Activated T-helper 9 cell treated with anti-CD3 and anti-CD28 coated beads, Interleukin-2, amount 50 U/mL, for 16 hours (primary cell): Measurements from ENCODE around the gene CEP104.

ENCODE experiments used
- DNase-seq: peaks from one replicate; pipeline ENCODE4 v3.0.0-alpha.2; 2020; ENCODE audit warnings: low read depth

The CEP104 gene

GRCh38 chr1:3868464-3869006 lies 11.5 kb upstream of the CEP104 start:
- DNase-seq: no peak

DNA sequence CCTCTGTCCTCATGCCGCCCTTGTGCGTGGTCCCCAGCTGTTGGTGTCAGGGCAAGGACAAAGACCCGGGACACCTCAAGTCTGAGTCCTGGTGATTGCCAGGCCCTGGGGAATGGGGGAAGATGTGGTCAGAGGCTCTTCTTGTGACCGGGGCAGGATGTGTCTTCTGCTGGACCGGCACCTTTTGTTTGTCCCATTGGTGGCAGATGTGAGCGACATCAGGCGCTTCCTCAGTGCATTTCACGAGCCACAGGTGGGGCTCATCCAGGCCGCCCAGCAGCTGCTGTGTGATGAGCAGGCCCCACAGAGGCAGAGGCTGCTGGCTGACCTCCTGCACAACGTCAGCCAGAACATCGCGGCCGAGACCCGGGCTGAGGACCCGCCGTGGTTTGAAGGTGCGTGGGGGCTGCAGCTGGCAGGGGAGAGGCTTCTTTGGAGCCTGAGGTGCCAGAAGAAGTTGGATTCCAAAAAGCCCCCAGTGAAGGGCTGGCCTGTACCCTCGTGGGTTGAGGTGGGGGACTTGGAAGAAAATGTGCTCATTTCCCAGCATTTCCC lies 8.7 kb upstream of the CEP104 start:
- DNase-seq: no peak

DNA sequence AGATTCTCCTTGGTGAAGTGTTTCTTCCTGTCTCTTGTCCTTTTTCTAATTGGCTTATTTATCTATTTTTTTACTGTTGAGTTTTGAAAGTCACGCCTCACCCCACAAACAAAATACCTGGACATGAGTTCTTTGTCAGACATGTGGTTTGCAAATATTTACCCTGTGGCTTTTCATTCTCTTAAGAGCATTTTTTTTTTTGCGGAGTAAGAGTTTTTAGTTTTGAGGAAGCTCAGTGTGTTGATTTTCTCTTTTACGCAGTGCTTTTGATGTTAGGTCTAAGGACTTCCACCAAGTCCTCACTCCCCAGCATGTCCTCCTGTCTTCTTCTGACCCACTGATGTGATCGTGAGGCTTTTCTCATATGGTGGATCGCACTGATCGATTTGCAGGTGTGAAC lies 7.9 kb upstream of the CEP104 start:
- DNase-seq: no peak

GRCh38 chr1:3863231-3863935 lies 6.4 kb upstream of the CEP104 start:
- no peak for DNase-seq

GRCh38 chr1:3858231-3858981 lies 1.4 kb upstream of the CEP104 start:
- DNase-seq: no peak

- DNase-seq: no peak
Observed at GRCh38 chr1:3857791-3858129, 749 bp upstream of the CEP104 start.

DNA sequence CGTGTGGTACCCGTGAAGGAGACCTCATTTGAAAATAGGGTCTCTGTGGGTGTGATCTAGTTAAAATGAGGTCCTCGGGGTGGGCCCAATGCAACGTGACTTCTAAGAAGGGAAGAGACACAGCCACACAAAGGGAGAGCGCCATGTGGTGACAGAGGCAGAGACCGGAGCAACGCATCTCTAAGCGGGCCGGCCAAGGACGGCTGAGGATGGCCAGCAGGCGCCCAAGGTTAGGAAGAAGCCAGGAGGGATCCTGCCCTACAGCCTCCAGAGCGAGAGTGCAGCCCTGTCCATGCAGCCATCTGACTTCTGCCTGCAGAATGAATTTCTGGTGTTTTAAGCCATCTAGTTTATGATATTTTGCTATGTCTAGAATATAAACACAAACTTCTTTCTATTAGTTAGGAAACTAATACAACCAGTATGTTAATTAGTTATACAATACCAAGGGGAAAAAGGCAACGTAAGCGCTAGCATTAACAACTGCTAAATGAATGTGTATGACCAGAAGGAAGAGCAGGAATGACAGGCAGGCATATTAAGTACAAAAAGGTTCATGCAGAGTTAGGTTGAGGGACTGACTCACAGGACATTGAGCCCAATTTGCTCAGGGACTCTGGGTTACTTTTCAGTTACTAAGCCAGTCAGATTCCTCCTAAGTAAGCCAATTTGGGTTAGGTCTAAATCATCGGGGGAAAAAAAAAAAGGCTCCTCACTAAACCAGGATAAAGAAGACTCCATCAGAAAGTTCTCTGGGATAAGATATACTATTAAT lies 4.1 kb downstream of the CEP104 start:
- DNase-seq: no peak

DNA sequence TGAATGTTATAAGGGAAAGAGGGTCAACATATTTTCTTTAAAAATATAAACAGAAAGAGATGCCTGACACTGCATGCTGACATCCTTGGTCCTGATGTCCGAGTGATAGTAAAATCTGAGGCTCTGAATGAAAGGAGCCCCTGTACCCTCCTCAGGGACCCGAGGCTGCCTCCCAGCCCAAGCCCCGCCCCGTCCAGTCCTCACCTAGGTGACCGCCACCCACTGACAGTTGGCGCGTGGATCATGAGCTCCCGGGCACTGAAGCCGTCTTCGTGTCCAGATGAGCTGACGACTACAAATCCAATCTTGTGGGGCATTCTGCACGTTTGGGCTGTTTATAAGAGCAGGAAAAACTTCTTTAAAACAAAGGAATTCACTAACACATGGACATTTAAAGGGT lies 4.9 kb downstream of the CEP104 start:
- no peak for DNase-seq

GRCh38 chr1:3851292-3851691 lies 5.7 kb downstream of the CEP104 start:
- no peak for DNase-seq

- no peak for DNase-seq
Observed at GRCh38 chr1:3850857-3851256, 6.2 kb downstream of the CEP104 start.

DNA sequence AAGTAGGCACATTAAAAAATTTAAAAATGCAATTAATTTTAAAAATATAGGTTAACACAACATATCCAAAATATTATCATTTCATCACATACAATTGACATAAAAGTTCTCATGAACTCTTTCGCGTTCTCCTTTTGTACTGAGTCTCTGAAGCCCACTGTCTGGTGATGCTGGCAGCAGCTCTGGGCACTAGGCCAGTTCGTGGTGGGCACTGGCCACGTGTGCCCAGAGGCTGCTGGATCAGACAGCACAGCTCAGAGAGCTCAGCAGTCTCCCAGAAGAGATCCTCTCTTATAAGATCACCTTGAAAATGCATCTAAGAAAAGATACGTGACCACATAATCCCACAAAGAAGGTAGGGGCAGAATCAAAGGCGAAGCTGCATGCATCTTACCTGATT lies 9.9 kb downstream of the CEP104 start:
- DNase-seq: no peak

DNA sequence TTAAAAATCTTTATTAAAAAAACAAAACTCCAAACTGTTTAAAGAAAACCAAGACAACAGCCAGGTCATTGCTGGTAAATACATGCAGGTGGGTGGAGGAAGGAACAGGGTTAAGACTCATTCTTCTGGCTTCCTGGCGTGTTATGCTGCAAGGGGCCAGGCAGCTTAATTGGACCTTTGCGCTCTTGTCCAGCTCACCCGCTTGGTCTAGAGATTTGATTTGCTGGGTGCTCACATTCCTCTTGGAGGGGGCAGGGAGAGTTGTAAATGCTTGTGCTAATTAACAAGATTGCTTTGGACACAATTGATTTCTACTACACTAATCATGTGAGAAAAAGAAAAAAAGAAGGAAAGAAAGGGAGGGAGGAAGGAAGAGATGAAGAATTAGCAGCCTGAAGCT lies 10.5 kb downstream of the CEP104 start:
- no peak for DNase-seq

DNA sequence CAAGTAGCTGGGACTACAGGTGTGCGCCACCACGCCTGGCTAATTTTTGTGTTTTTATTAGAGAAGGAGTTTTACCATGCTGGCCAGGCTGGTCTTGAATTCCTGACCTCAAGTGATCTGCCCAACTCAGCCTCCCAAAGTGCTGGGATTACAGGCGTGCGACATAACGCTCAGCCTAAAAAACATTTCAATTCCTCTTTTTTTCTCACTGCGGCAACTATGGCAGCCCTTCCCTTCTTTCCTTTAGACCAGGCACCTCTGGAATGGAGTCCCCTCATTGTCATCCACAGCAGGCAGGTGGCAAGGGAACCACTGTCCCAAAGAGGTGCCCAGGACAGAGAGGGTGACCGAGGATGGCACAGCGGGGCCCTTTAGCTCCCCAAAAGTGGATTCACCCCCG lies 14.1 kb downstream of the CEP104 start:
- no peak for DNase-seq

DNA sequence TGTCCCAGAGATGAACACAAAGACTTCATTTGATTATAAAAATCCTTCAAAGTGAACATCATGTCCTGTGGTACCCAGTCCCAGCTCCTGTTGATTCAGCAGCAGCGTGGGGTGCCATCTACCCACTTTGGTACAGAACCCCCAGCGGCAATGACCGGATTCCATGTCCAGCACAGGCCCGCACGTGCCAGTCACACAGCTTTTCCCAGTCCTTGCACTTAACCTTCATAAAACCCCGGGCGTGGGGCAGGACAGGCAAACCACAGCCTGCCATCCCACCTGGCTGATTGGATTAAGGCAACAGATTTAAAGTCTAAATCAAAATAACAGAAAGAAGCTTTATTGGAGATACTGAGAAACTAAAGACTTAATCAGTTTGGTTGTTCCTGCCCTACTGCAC lies 15.5 kb downstream of the CEP104 start:
- no peak for DNase-seq

DNA sequence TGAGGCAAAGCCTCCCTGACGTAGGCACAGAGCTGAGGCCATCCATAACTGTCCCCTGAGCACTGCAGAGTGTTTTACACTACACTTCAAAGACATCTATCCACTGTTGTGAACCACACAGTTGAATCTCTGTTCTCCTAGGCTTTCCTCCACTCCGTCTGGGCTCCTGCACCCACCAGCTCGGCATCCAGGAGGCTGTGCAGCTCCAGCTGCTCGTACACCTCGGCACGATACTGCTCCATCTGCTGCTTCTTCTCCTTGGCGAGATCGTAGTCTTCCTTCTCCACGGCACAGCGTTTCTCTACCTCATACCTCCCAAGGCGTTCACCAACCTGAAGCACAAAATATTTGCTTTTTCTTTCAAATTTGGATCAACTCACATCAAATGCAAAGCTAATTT lies 18.2 kb downstream of the CEP104 start:
- no peak for DNase-seq

DNA sequence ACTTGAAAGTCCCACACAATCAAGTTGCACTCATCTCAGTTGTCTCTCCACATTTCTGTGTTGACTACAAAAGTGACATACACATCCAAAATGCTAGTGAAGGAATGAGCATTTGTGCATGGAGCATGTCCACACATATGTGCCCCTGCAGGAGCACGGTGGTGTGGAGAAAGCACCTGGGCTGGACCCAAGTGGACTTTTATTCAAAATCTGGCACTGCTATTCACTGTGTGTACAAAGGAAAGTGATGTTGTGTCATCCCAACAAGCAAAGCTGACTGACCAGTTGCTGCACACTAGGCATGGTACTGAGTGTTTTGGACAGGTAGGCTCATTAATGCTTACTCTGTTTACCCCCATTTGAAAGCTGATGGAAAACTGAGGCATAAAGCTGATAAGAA lies 19.3 kb downstream of the CEP104 start:
- DNase-seq: no peak

- DNase-seq: no peak
Observed at GRCh38 chr1:3837200-3837599, 19.8 kb downstream of the CEP104 start.

DNA sequence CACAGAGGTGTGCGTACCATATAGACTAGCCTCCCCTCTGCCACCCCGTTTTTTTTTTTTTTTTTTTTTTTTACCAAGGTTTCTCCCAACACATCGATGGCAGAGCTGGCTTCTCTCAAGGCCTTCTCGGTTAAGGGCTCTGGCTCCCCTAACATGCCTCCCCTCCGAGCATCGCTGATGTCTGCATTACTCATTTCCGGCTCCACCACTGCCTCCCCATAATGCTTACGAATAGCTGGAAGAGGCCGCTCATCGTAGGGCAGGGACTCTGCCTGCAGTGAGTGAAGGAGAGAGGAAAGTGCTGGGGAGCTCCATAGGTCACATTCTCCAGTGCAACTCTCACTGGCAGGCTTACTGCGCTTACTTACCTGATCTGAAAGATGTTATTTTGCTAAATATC lies 20.6 kb downstream of the CEP104 start:
- DNase-seq: no peak

- DNase-seq: no peak
Observed at GRCh38 chr1:3834701-3835100, 22.3 kb downstream of the CEP104 start.

DNA sequence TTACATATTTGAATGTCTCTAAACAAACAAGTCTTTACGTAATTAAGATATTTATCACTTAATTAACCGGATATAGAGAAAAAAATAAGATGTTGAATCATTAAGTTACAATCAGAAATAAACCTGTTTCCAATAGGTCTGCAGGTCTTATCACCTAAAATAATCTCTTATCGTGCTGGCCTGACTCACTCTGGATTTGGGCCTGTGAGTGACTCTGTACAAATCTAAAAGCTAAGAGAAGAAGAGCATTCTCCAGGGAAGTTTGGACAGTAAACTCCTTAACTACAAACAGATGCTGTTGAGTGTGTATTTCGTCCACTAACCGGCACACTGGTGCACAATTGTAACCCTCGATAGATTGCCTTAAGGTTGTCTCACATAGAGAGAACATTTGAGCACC lies 25.3 kb downstream of the CEP104 start:
- no peak for DNase-seq

DNA sequence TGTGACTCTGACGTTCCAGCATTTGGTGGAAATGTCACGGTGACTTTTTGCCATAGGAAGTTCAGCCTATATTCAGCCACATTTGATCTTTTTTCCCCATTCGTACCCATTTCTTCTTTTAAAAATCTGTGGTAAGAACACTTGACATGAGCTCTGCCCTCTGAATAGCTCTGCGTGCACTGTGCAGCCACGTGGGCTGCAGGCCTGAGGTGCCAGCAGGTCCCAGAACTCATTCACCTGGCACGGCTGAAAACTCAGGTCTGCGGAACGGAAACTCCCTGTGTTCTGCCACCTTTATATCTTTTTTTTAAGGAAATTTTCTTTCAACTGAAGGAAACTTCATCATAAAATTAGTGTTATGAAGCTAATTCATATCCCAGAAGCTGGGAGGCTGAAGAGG lies 28.6 kb downstream of the CEP104 start:
- DNase-seq: no peak

DNA sequence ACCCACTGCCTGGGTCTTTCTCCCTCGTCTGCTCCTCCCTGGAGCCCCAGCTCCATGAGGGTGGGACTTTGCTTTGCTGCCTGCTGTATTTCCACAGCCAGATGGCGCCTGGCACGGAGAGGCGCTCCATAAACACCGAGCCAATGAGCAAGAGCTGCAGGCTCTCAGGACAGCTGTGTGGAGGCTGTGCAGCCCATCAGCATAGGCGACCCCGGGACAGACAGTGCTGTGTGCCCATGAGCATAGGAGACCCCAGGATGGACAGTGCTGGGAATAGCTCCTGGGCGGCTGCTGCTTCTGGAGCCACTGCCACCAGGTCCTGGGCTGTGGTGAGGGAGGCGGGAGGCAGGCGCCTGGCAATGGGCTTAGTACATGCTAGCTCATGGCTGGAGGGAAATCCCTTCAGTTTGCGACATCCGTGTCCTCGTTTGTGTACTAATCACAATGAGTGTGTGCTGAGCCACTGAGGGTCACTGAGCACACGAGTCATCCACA lies 29.2 kb downstream of the CEP104 start:
- DNase-seq: no peak
